ENCODE data around the gene MYCN. TPM values are rescaled to one million over a fixed set of nuclear protein-coding genes. Genes with fewer than 3 reads are reported as not detected.

Gene MYCN
- total RNA-seq, 1 experiment from 2014 or later, result not detected

DNA sequence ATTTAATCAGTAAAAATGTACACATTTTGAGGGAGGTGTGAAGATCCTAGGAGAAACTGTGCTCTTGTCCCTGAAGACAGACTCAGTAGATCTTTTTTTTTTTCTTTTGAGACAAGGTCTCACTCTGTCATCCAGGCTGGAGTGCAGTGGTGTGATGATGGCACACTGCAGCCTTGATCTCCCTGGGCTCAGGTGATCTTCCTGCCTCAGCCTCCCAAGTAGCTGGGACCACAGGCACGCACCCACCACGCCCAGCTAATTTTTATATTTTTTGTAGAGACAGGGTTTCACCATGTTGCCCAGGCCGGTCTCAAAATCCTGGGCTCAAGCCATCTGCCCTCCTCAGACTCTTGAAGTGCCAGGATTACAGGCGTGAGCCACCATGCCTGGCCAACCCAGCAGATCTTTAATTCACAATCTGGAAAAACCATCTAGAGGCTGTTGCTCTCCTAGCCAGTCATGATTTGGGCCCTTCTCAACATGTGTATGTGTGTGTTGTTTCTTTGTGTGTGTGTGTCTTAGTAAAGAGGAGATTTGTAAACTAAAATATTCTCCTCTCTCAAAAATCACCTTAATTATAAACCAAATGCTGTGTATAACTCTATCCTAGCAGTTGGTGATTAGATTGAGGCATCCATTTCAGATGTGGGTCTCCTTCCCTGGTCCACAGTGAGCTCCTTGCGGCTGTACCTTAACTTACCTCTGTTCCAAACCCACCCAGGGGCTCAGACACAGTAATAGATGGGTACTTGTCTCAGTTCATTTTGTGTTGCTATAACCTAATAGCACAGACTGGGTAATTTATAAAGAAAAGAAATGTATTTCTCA is 3.9 kb upstream of the MYCN start:
- H3K36me3 ChIP-seq, result no peaks in the 10 kb centered on the region
- H3K27me3 ChIP-seq, result peaks cover 28% of the 10 kb centered on the region
- no peak for DNase-seq
- H3K9me3 ChIP-seq, result no peaks in the 10 kb centered on the region
- no peak overlapping the region for H3K4me3 ChIP-seq

DNA sequence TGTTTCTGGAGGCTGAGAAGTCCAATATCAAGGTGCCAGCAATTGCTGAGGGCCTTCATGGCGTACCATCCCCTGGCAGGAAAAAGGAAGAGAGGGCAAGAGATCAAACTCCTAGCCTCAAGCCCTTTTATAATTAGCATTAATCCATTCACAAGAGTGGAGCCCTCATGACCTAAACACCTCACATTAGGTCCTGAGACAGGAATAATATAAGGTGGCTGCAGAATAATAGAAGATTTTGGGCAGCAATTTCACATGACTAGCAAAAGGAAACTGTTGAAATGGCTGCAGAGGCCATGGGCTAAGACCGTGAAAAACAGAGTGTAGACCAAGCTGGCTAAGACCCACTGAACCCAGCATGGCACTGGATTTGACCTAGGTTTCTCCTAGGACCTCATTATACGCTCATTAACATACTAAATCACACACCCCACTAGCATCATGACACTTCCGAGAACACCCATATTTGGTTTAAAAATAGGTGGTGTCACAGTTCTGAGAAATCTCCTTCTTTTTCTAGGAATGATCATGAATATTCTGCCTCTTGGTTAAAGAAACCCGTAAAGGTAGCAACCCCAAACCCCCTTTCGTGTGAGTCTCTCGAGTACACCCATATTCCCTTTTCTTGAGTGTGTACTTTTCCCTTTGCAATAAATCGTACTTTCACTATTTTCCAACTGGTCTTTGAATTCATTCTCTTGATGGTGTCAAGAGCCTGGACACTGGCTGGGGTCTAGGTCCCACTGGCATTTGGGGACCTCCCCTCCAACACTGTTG is 3.1 kb upstream of the MYCN start:
- DNase-seq, result no peak
- peaks cover 34% of the 10 kb centered on the region for H3K27me3 ChIP-seq

DNA sequence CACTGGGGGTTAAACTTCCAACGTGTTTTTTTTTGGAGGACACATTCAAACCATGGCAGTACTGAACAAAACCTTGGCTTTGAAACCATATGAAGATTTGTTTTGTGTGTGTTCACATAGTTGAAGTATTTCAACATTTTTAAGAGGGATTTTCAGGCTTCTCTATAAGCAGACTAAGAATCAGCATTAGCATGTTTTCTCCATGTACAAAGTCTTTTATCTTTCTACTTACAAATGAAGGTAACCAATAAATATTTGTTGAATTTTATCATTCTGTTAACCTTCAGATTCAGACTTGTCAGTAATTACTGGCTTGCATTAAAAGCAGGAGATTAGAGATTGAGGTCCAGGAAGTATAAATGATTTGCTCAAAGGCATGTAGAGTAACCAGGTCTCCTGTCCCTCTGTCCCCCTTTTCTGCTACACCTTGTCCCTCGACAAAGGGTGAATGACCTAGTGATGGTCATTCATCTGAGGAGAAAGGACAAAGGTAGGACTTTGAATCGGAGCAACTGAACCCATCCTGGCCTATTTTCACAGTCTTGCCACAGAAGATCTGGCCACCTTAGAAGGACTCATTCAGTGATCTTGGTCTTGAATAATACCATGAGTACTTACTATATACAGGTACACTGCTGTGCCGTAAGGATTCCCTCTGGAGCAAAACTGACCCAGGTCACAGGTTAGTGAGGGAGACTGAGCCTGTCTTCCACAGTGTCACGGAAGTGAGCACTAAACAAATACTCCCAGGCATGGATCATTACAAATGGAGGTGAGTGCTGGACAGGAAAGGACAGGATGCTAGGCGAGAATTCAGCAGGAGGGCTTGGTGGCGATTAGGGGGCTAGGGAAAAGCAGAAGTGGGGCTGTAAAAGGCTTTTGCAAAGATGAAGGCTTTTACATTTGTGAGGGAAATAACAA is 2.2 kb upstream of the MYCN start:
- no peak for DNase-seq
- Histone ChIP-seq H3K36me3 (no peaks in the 10 kb centered on the region), H3K9me3 (no peaks in the 10 kb centered on the region), H3K27me3 (peaks cover 39% of the 10 kb centered on the region), H3K4me3 (no peak overlapping the region)

More for the DNA sequence above, 3.1 kb upstream of the MYCN start:
- no peaks in the 10 kb centered on the region for H3K9me3 ChIP-seq
- H3K36me3 ChIP-seq, result no peaks in the 10 kb centered on the region
- no peak overlapping the region for H3K4me3 ChIP-seq

DNA sequence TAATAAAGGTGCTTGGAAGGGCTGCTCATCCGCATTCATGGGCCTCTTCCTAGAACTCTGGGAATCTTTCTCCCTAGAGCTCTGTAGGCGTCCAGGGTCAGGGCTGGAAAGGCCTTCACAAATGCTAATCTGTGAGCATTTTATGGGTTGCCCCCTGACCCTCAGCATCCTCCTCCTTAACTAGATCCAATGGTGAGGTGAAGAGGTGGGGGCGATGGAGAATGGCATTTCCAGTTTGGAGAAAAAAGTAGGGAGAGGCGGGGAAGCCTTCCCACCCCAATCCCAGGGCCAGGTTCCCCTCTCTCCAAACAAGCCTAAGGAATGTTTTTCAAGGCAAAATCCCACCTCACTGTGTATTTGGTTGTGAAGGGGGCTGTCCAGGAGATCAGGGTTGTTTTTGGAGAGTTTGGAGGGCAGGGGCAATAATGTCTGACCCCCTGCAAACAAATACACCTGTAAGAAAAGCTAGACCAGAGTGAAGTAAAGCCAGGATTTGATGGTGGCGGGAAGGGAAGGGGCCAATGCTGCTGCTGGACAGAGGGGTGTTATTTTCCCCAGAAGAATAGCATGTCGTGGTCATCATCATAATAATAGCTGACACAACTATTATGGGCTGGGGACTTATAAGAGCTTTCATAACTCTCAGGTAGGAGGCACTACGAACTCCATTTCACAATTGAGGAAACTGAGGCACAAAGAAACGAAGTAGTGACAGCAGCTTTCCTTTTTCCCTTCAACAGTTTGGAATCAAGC is 1.4 kb upstream of the MYCN start:
- H3K36me3 ChIP-seq, result no peaks in the 10 kb centered on the region
- peaks cover 46% of the 10 kb centered on the region for H3K27me3 ChIP-seq
- no peaks in the 10 kb centered on the region for H3K9me3 ChIP-seq
- DNase-seq, result no peak
- H3K4me3 ChIP-seq, result no peak overlapping the region

GRCh38 chr2:15939556-15939853 is 845 bp upstream of the MYCN start:
- Histone ChIP-seq H3K9me3 (no peaks in the 10 kb centered on the region), H3K36me3 (no peaks in the 10 kb centered on the region), H3K27me3 (peaks cover 50% of the 10 kb centered on the region), H3K4me3 (no peak overlapping the region; the same call in 1 of the 2 replicates)
- DNase-seq, result peak; percentile 55

GRCh38 chr2:15940661-15941480 is 521 bp downstream of the MYCN start:
- Histone ChIP-seq H3K36me3 (no peaks in the 10 kb centered on the region), H3K9me3 (no peaks in the 10 kb centered on the region), H3K4me3 (peak overlapping the region; percentile 41), H3K27me3 (peaks cover 51% of the 10 kb centered on the region)
- DNase-seq, result no peak

- no peak for DNase-seq
- H3K4me3 ChIP-seq, result peak overlapping the region; percentile 41
- no peaks in the 10 kb centered on the region for H3K36me3 ChIP-seq
- peaks cover 51% of the 10 kb centered on the region for H3K27me3 ChIP-seq
- no peaks in the 10 kb centered on the region for H3K9me3 ChIP-seq
Observed at GRCh38 chr2:15941481-15941850, 1.1 kb downstream of the MYCN start.

DNA sequence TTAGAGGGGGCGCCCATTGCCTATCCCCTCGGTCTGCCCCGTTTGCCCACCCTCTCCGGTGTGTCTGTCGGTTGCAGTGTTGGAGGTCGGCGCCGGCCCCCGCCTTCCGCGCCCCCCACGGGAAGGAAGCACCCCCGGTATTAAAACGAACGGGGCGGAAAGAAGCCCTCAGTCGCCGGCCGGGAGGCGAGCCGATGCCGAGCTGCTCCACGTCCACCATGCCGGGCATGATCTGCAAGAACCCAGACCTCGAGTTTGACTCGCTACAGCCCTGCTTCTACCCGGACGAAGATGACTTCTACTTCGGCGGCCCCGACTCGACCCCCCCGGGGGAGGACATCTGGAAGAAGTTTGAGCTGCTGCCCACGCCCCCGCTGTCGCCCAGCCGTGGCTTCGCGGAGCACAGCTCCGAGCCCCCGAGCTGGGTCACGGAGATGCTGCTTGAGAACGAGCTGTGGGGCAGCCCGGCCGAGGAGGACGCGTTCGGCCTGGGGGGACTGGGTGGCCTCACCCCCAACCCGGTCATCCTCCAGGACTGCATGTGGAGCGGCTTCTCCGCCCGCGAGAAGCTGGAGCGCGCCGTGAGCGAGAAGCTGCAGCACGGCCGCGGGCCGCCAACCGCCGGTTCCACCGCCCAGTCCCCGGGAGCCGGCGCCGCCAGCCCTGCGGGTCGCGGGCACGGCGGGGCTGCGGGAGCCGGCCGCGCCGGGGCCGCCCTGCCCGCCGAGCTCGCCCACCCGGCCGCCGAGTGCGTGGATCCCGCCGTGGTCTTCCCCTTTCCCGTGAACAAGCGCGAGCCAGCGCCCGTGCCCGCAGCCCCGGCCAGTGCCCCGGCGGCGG is 1.7 kb downstream of the MYCN start:
- Histone ChIP-seq H3K36me3 (no peaks in the 10 kb centered on the region), H3K27me3 (peaks cover 53% of the 10 kb centered on the region), H3K9me3 (no peaks in the 10 kb centered on the region), H3K4me3 (peak overlapping the region; percentile 36)
- no peak for DNase-seq

GRCh38 chr2:15942711-15943345 is 2.5 kb downstream of the MYCN start:
- peaks cover 56% of the 10 kb centered on the region for H3K27me3 ChIP-seq
- DNase-seq, result no peak
- H3K4me3 ChIP-seq, result peak overlapping the region; percentile 27; the same call in 1 of the 2 replicates
- no peaks in the 10 kb centered on the region for H3K36me3 ChIP-seq
- H3K9me3 ChIP-seq, result no peaks in the 10 kb centered on the region

DNA sequence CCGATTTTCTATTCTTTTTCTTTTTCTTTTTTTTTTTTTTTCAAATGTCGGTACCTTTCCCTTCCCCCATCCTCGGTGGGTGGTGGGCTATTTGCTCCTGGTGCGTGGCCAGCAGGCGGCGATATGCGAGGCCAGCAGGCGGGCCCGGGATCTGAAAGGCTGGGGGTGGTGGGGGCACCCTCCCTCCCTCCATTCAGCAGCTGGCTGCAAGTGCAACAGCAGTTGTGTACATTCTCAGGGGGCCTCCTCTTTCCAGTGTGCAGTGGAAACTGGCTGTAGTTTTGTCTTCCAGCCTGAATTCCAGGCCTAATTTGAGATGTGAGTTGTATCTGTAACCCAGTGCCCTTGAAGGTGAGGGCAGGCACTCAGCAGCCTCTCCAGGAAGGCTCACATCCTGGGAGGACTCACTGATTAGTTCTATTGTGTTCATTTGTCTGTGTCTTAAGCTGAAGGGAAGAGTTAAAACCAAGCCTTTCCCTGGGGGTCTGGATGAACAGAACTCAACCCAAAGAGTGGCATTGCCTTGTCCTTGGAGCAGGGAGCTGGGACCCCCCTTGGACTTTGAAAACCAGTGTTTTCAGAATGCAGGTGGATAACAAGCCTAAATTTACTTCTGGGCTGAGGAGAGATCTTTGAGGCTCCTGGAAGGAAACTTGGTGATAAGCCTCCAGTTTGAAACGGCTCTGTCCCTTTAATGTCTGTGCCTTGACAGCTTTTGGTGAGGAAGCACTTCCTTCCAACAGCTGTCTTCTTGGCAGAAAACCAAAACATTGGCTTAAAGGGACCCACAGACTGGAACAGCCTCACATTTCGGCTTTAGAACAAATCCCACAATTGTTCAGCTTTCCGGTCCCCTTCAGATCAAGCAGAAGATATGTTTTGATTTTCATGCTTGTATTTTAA is 3.3 kb downstream of the MYCN start:
- Histone ChIP-seq H3K4me3 (peak overlapping the region; percentile 27; the same call in 1 of the 2 replicates), H3K9me3 (no peaks in the 10 kb centered on the region), H3K36me3 (no peaks in the 10 kb centered on the region), H3K27me3 (peaks cover 56% of the 10 kb centered on the region)
- DNase-seq, result no peak

DNA sequence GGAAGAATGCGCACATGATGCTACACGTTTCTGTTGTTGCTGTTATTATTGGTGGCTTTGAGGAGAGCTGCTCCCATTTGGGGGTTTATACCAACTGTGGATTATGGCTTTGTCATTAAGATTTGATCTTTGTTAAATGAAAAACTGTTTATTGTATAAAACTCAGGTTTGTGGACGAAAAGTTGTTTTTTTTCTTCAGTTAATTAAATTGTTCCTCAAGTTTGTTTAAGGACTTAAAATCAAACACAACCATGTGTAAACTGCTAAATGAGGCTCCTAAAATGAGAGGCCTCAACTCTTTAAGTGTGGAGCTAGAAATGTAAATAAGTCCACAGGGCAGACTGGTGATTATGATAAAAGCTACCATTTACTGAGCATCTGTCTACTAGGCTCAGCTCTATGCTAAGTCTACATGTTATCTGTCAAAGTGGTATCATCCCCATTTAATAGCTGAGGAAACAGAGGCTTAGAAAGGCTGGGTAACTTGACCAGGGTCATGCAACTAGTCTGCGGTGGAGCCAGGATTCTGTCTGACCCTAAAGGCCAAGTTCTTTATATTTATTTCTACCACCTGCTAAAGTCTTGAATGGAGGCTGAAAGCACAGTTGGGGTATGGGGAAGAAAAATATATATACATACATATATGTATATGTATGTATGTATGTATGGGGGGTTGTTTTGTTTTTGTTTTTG is 4.1 kb downstream of the MYCN start:
- no peak overlapping the region; the same call in 1 of the 2 replicates for H3K4me3 ChIP-seq
- H3K27me3 ChIP-seq, result peaks cover 48% of the 10 kb centered on the region
- no peaks in the 10 kb centered on the region for H3K36me3 ChIP-seq
- no peaks in the 10 kb centered on the region for H3K9me3 ChIP-seq
- no peak for DNase-seq

GRCh38 chr2:15945909-15946705 is 5.8 kb downstream of the MYCN start:
- Histone ChIP-seq H3K9me3 (no peaks in the 10 kb centered on the region), H3K4me3 (no peak overlapping the region), H3K27me3 (peaks cover 32% of the 10 kb centered on the region), H3K36me3 (no peaks in the 10 kb centered on the region)
- DNase-seq, result no peak
